GM15510 (cell line): ENCODE measurements around the gene CPNE5.

Experiments
- POLR2A ChIP-seq: IDR thresholded peaks from 3 replicates; pipeline ENCODE4 v1.6.1; 2011; ENCODE audit warnings: borderline replicate concordance; ENCODE audit not compliant: insufficient read length; ENCODE audit errors: extremely low read depth

CPNE5 gene

GRCh38 chr6:36863670-36864540 lies 24.7 kb upstream of the CPNE5 start:
- TF ChIP-seq POLR2A: no peak

DNA sequence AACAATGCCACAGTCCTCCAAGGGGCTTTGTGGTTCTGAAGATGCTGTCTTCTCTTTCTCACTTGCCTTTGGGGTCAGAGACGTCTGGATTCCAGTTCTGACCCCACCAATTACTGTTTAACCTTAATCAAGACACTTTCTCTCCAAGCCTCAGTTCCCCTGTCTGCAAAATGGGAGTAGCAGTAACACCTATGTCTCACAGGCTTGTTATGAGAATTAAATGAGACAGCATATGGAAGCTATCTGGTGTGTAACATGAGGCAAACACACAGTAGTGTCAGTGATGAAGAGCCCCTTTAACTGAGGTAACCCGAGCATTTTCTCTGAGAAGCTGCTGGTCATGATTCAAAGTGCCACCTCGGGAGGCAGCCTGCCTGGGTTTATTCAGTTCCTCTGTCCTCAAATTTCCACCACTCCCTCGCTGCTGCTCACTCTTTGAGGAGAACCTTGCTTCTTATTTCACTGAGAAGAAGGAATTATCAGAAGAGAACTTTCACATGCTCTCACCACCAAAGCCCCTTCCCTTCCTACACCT lies 23.7 kb upstream of the CPNE5 start:
- TF ChIP-seq POLR2A: no peak

GRCh38 chr6:36862164-36862847 lies 23.1 kb upstream of the CPNE5 start:
- no peak for TF ChIP-seq POLR2A

GRCh38 chr6:36860126-36860525 lies 20.9 kb upstream of the CPNE5 start:
- no peak for TF ChIP-seq POLR2A

DNA sequence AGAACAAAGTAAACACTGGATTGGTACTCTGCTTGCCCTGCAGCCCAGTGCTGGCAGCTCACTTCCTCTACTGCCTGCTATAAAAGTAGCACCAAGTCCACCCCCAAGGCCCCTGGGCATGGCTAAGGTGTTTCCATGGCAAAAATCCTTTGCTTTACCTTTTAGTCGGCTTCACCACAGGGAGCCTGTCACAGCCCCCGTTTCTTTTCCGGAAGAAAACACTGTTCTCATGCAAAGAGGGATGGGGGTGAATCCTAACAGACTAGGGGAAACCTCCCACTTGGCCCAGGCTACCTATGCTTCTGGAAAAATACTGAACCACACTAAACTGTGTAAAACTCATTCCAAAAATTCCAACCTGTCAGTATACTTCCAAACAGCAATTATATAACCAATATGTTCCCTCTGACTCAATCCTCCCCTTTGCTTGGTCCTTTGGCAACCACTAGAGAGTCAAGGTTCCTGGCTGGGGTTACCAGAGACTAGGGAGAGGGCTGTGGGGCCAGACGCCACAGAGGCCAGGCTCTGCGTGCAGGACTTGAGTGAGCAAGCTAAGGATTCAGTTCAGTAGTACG lies 19.2 kb upstream of the CPNE5 start:
- no peak for TF ChIP-seq POLR2A

- no peak for TF ChIP-seq POLR2A
Observed at GRCh38 chr6:36857325-36857724, 18.1 kb upstream of the CPNE5 start.

GRCh38 chr6:36856277-36856676 lies 17.0 kb upstream of the CPNE5 start:
- TF ChIP-seq POLR2A: no peak

GRCh38 chr6:36855750-36856149 lies 16.5 kb upstream of the CPNE5 start:
- TF ChIP-seq POLR2A: no peak

- TF ChIP-seq POLR2A: no peak
Observed at GRCh38 chr6:36853325-36853724, 14.1 kb upstream of the CPNE5 start.

GRCh38 chr6:36852481-36853147 lies 13.4 kb upstream of the CPNE5 start:
- no peak for TF ChIP-seq POLR2A

- no peak for TF ChIP-seq POLR2A
Observed at GRCh38 chr6:36851626-36852025, 12.4 kb upstream of the CPNE5 start.

DNA sequence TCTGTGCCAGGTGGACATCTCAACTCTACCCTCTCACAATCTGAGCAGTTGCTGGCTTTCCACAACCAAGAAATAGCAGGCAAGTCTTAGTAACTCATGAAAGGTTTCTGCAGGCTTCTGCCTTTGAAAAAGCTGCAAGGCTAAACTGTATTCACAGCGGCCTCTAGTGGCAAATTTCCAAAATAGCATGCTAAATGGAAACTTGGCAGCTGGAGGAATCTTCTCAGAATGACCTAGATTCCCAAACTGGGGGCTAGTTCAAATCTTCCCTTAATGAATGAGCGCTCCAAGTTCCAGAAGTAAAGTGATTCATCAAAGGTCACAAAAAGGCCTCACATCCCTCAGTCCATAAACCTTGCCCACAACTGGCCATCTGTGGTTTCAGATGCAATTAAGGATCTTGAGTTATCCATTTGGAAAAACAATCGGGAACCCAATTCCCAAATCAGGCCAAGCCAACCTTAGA lies 11.9 kb upstream of the CPNE5 start:
- no peak for TF ChIP-seq POLR2A

GRCh38 chr6:36850021-36850420 lies 10.8 kb upstream of the CPNE5 start:
- TF ChIP-seq POLR2A: no peak

DNA sequence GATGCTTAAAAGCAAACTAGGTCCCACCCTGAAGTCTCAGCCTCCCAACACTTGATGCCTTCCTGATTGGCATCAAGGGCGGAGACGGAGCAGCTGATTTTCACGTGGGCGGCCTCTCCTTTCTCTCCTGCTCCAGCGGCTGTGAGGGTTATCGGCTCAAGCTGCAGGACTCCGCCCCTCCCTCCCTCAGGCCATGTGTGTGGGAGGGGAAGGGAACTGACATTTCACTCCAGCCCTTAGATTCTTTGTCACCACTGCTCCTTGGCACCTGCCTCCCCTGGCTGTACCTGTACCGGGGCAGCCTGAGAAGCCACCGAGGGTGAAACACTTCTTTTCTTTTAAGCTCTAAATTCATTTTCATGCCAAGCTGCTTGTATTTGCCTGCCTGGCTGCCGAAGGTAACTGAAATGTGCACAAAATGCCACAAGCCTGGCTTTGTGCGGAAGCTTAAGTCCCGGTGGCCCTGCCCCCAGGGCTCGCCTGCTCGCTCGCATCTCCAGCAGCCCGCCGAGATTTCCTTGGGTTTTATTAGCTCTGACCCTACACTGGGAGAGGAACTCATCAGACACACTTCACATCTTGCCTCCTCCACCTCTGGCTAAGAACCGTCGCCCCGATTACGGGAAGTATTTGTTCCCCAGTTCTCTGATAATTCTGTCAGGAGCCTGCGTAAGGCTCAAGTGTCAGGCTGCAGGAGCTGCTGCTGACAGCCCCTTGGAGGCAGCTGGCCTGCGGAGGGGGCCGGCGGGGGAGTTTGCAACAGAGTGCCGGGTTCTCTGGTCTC lies 9.6 kb upstream of the CPNE5 start:
- no peak for TF ChIP-seq POLR2A
